Endothelial cell of umbilical vein (primary cell): Measurements from ENCODE around the gene ZFYVE9. TPM values are rescaled to one million over a fixed set of nuclear protein-coding genes. Genes with fewer than 3 reads are reported as not detected.

ENCODE experiments used
- BruUV-seq: library from RNA; stranded (reverse); fragments of 400-500 nt; replicated peaks from 2 replicates; lab custom pipeline; 2021; lab: Mats Ljungman, UMichigan
- CTCF ChIA-PET: fragments of 300-600, 350-600 bp; sonication (Branson Sonifier 250); formaldehyde crosslinking; loops from one replicate; lab custom pipeline; 2021; ENCODE audit warnings: antibody characterized with exemption, inconsistent platforms; lab: Charles Lee
- POLR2A ChIA-PET: fragments of 300-600, 350-600 bp; sonication (Branson Sonifier 250); formaldehyde crosslinking; loops from one replicate; lab custom pipeline; 2021; ENCODE audit warnings: antibody characterized with exemption, inconsistent platforms; lab: Charles Lee
- DNase-seq: peaks from one replicate; pipeline ENCODE4 v3.0.0-alpha.2; 2011; ENCODE audit warnings: low read depth, low spot score
- FAIRE-seq: peaks from 2 replicates; lab custom pipeline; 2011; peaks lifted over from hg19 to GRCh38; lab: Jason Lieb, UNC
- H2AFZ ChIP-seq: 2 replicates; pipeline ENCODE4 v1.6.0; 2012; ENCODE audit warnings: low read depth, low read length, control low read depth, inconsistent platforms
- H3K27ac ChIP-seq: 2 replicates; pipeline ENCODE4 v1.5.1; 2011; ENCODE audit warnings: low read depth, mild to moderate bottlenecking, control low read depth, low read length, moderate library complexity; ENCODE audit not compliant: insufficient read depth
- H3K27me3 ChIP-seq, 2 experiments: 2 replicates each; pipeline versions ENCODE4 v1.6.0 to v1.6.1; 2011; ENCODE audit warnings: low read length in 2 of 2, mixed read lengths in 1 of 2; ENCODE audit not compliant: control insufficient read depth in 2 of 2, insufficient read depth in 2 of 2
- H3K36me3 ChIP-seq, 2 experiments: 2 replicates in 1 of 2; 3 replicates in 1 of 2; pipeline ENCODE4 v1.5.1; 2011; ENCODE audit warnings: low read length in 2 of 2, mild to moderate bottlenecking in 1 of 2, moderate library complexity in 1 of 2; ENCODE audit not compliant: control insufficient read depth in 2 of 2, insufficient read depth in 2 of 2; ENCODE audit errors: extremely low read depth in 1 of 2
- H3K4me1 ChIP-seq: 3 replicates; pipeline ENCODE4 v1.5.1; 2011; ENCODE audit warnings: mild to moderate bottlenecking, low read length; ENCODE audit not compliant: control insufficient read depth, insufficient read depth; ENCODE audit errors: extremely low read depth
- H3K4me2 ChIP-seq: 2 replicates; pipeline ENCODE4 v1.6.1; 2011; ENCODE audit warnings: low read length, control low read depth, mixed read lengths; ENCODE audit not compliant: insufficient read depth
- H3K4me3 ChIP-seq, 3 experiments: fragments of 200-600 bp in 1 of 3; sonication (generic), shearing (Covaris generic) in 1 of 3; replicated peaks in 1 of 3; 2 replicates each; pipeline ENCODE4 v1.5.1; 2011 to 2016; ENCODE audit warnings: control low read depth in 3 of 3, low read length in 3 of 3, mild to moderate bottlenecking in 2 of 3, inconsistent platforms in 1 of 3, low read depth in 1 of 3, moderate library complexity in 1 of 3; ENCODE audit not compliant: insufficient read depth in 1 of 3
- H3K79me2 ChIP-seq: 2 replicates; pipeline ENCODE4 v1.6.0; 2012; ENCODE audit warnings: low read length, inconsistent platforms; ENCODE audit not compliant: control insufficient read depth, insufficient read depth
- H3K9ac ChIP-seq: replicated peaks from 2 replicates; pipeline ENCODE3; 2011; ENCODE audit warnings: low read length, control low read depth; ENCODE audit not compliant: insufficient read depth; ENCODE audit errors: extremely low read depth
- H3K9me1 ChIP-seq: replicated peaks from 3 replicates; pipeline ENCODE4 v1.6.0; 2011; ENCODE audit warnings: mild to moderate bottlenecking, low read length; ENCODE audit not compliant: control insufficient read depth, insufficient read depth; ENCODE audit errors: extremely low read depth
- H3K9me3 ChIP-seq: replicated peaks from 2 replicates; pipeline ENCODE4 v1.5.1; 2012; ENCODE audit warnings: low read length, inconsistent platforms; ENCODE audit not compliant: control insufficient read depth, insufficient read depth
- H4K20me1 ChIP-seq: replicated peaks from 2 replicates; pipeline ENCODE3; 2011; ENCODE audit warnings: mild to moderate bottlenecking, low read length; ENCODE audit not compliant: control insufficient read depth, insufficient read depth; ENCODE audit errors: extremely low read depth
- EZH2 ChIP-seq: IDR thresholded peaks from 2 replicates; pipeline ENCODE4 v1.6.1; 2012; ENCODE audit warnings: borderline replicate concordance, low read depth, mild to moderate bottlenecking, moderate library complexity, low read length, inconsistent platforms; ENCODE audit not compliant: severe bottlenecking
- FOS ChIP-seq: IDR thresholded peaks from 2 replicates; pipeline ENCODE4 v1.6.1; 2011; ENCODE audit warnings: mild to moderate bottlenecking, low read length, moderate library complexity, borderline replicate concordance; ENCODE audit not compliant: insufficient read depth
- MYC ChIP-seq: IDR thresholded peaks from one replicate; pipeline ENCODE4 v1.6.1; 2011; ENCODE audit warnings: mild to moderate bottlenecking, low read depth, low read length
- POLR2AphosphoS5 ChIP-seq: IDR thresholded peaks from 2 replicates; pipeline ENCODE4 v1.6.1; 2012; ENCODE audit warnings: low read depth, mild to moderate bottlenecking, control low read depth, low read length, moderate library complexity; ENCODE audit not compliant: insufficient read depth
- dilution Hi-C: fragments of 300-500 bp; cut with MboI; formaldehyde crosslinking; loops from one replicate; pipeline ENCODE4 v1.15.0; 2019; ENCODE audit warnings: low sequenced_read_pairs; ENCODE audit not compliant: extremely low pct_ligation_motif_present
- intact Hi-C: fragments of 100-400 bp; cut with micrococcal nuclease; formaldehyde crosslinking; loops from one replicate; pipeline ENCODE4 v1.10.0; 2022
- polyA plus RNA-seq, 4 experiments: library from polyadenylated mRNA; depleted of rRNA in 3 of 4; stranded (reverse) in 3 of 4; unstranded in 1 of 4; fragments of >200 nt; gene quantifications; 2 replicates each; pipeline versions ENCODE4 v1.2.1 to v1.2.3, GENCODE V29; 2011 to 2012; ENCODE audit warnings: missing spikeins in 1 of 4
- total RNA-seq: library from RNA; stranded (reverse); gene quantifications from 2 replicates; pipeline ENCODE4 v1.2.3, GENCODE V29; 2021
- TF ChIP-seq, protein P1 (sequence below): IDR thresholded peaks from 2 replicates; pipeline ENCODE4 v1.6.1; 2011; ENCODE audit not compliant: insufficient read depth, insufficient read length
- TF ChIP-seq, protein P2 (sequence below), 2 donors: IDR thresholded peaks; 1 replicate in 1 of 2; 2 replicates in 1 of 2; pipeline ENCODE4 v1.5.1; 2011; ENCODE audit warnings: low read length in 2 of 2, mild to moderate bottlenecking in 2 of 2, moderate library complexity in 2 of 2, control low read depth in 1 of 2, inconsistent platforms in 1 of 2, low read depth in 1 of 2; ENCODE audit not compliant: insufficient read depth in 1 of 2; ENCODE audit errors: extremely low read depth in 1 of 2

Gene ZFYVE9
- total and polyA plus RNA-seq, 2 donors (not counting 3 experiments of a cell fraction or from before 2014, with no cell fraction given): 4.1 to 16.8 TPM

DNA sequence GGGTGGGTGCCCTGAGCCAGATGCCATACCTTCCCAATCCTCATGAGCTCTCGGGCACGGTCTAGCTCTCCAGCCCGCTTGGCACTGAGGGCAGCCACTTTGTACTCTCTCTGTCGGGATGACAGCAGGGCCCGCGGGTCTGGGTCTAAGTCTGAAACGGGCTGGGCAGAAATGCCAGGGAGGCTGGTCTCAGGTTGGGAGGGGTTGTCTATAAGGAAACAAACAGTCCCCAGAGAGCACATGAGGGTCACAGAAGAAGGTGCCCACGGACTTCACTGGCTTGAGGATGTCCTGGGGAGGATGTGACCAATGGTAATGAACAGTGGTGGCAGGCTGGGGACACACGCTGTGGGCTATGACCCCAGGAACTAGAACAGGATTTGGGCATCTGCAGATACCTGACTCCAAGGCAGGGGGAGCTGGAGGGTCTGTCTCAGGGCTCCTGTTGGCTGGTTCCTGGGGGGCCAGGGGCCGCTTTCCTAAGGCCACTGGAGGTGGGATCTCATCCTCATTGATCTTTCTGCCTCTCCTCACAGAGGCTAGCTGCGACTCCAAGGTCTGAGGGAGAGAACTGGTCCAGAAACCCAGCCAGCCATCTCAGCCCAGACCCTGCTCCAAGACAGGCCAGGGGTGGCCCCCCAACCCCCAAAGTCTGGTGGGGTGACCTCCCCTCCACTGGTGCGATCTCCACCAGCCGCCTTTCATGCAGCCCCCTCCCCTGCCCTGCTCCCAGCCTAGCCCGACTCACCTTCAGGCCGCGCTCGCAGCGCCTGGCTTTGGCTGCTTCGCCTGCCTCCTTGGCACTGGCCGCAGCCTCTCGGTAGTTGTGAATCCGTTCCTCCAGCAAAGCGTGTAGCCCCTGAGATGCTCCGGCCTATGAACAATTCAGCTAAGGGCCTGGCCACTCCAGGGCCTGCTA is 218.0 kb downstream of the ZFYVE9 start:
- no TSS peak for BruUV-seq
- POLR2A ChIA-PET: no interaction called here

More for the DNA sequence above, 218.0 kb downstream of the ZFYVE9 start:
- Histone ChIP-seq H3K9ac (no peak overlapping the region), H3K9me3 (no peaks in the 10 kb centered on the region), H3K79me2 (peaks cover 18% of the 10 kb centered on the region), H4K20me1 (no peaks in the 10 kb centered on the region), H3K36me3 (peaks cover 25 to 77% of the 10 kb centered on the region in 2 experiments), H3K9me1 (no peaks in the 10 kb centered on the region), H3K4me2 (no peak overlapping the region), H3K27ac (no peak overlapping the region), H3K4me3 (no peak overlapping the region), H3K4me1 (peaks cover 5% of the 10 kb centered on the region), H3K27me3 (no peaks in the 10 kb centered on the region), H2AFZ (no peak overlapping the region)
- TF ChIP-seq, protein P1, sequence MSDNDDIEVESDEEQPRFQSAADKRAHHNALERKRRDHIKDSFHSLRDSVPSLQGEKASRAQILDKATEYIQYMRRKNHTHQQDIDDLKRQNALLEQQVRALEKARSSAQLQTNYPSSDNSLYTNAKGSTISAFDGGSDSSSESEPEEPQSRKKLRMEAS: no peak
- TF ChIP-seq MYC (no peak), FOS (no peak), POLR2AphosphoS5 (no peak), EZH2 (no peak)
- TF ChIP-seq, protein P2, sequence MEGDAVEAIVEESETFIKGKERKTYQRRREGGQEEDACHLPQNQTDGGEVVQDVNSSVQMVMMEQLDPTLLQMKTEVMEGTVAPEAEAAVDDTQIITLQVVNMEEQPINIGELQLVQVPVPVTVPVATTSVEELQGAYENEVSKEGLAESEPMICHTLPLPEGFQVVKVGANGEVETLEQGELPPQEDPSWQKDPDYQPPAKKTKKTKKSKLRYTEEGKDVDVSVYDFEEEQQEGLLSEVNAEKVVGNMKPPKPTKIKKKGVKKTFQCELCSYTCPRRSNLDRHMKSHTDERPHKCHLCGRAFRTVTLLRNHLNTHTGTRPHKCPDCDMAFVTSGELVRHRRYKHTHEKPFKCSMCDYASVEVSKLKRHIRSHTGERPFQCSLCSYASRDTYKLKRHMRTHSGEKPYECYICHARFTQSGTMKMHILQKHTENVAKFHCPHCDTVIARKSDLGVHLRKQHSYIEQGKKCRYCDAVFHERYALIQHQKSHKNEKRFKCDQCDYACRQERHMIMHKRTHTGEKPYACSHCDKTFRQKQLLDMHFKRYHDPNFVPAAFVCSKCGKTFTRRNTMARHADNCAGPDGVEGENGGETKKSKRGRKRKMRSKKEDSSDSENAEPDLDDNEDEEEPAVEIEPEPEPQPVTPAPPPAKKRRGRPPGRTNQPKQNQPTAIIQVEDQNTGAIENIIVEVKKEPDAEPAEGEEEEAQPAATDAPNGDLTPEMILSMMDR (IDR thresholded peaks at IDR 0.05; ENCODE audit: extremely low read depth in 1 of 2, insufficient read depth in 1 of 2, low read depth in 1 of 2, low read length in 2 of 2): no peak
- intact Hi-C loops (no loop called here), dilution Hi-C loops (no loop called here)
- DNase-seq (no peak), FAIRE-seq (no peak)
- CTCF ChIA-PET: interaction anchor here (0.5 to 1.5 kb wide), 2 partner anchors 8 to 381 kb away, joined by 3 to 4 read pairs; no protein-coding TSS in a partner anchor
